Hematopoietic multipotent progenitor cell (in vitro differentiated cells): ENCODE measurements around the gene SLC35B2. TPM values are rescaled to one million over a fixed set of nuclear protein-coding genes. Genes with fewer than 3 reads are reported as not detected.

Source experiments
- DNase-seq, 3 donors: peaks; one replicate each; pipeline ENCODE4 v3.0.0-alpha.2; 2011 to 2015; ENCODE audit warnings: low read depth in 2 of 3, low spot score in 2 of 3
- total RNA-seq: library from RNA; depleted of rRNA; stranded (reverse); fragments of >200 nt; gene quantifications from one replicate; pipeline ENCODE4 v1.2.3, GENCODE V29; 2012

SLC35B2 gene
- total RNA-seq, 1 donor = 48.2 TPM

- no peak for DNase-seq
Measured at GRCh38 chr6:44269178-44269920, 12.0 kb upstream of the SLC35B2 start.

GRCh38 chr6:44268095-44268628 lies 10.8 kb upstream of the SLC35B2 start:
- DNase-seq = peak in 1 of 3 donors; percentile 56

- no peak for DNase-seq
Measured at GRCh38 chr6:44267252-44267651, 9.9 kb upstream of the SLC35B2 start.

GRCh38 chr6:44266347-44266746 lies 9.0 kb upstream of the SLC35B2 start:
- no peak for DNase-seq

GRCh38 chr6:44265722-44266233 lies 8.4 kb upstream of the SLC35B2 start:
- DNase-seq = no peak

- peak; percentile 89 to 94 (median 93) for DNase-seq
Measured at GRCh38 chr6:44265007-44265721, 7.8 kb upstream of the SLC35B2 start, which contains the start of gene NFKBIE. Gene NFKBIE (minus strand): TSS chr6:44265551. CDS start chr6:44265346, 205 bp downstream.

GRCh38 chr6:44264154-44265006 lies 7.1 kb upstream of the SLC35B2 start:
- DNase-seq = peak in 2 of 3 donors; percentile 84 to 89

GRCh38 chr6:44263354-44264100 lies 6.2 kb upstream of the SLC35B2 start:
- DNase-seq = peak in 2 of 3 donors; percentile 68 to 71

- no peak for DNase-seq
Measured at GRCh38 chr6:44262467-44263353, 5.4 kb upstream of the SLC35B2 start.

GRCh38 chr6:44261581-44261980 lies 4.3 kb upstream of the SLC35B2 start:
- DNase-seq = no peak

- DNase-seq = no peak
Measured at GRCh38 chr6:44260451-44261297, 3.3 kb upstream of the SLC35B2 start.

- no peak for DNase-seq
Measured at GRCh38 chr6:44260011-44260410, 2.7 kb upstream of the SLC35B2 start.

GRCh38 chr6:44258921-44259320 lies 1.6 kb upstream of the SLC35B2 start:
- no peak for DNase-seq

- no peak for DNase-seq
Measured at GRCh38 chr6:44258325-44258863, 1.1 kb upstream of the SLC35B2 start.

GRCh38 chr6:44257753-44258324 lies 511 bp upstream of the SLC35B2 start:
- DNase-seq = no peak

- no peak for DNase-seq
Measured at GRCh38 chr6:44256775-44257024, 628 bp downstream of the SLC35B2 start.

GRCh38 chr6:44255871-44256774 lies 1.2 kb downstream of the SLC35B2 start:
- no peak for DNase-seq
